ENCODE measurements around the gene VPS9D1.

Gene VPS9D1

DNA sequence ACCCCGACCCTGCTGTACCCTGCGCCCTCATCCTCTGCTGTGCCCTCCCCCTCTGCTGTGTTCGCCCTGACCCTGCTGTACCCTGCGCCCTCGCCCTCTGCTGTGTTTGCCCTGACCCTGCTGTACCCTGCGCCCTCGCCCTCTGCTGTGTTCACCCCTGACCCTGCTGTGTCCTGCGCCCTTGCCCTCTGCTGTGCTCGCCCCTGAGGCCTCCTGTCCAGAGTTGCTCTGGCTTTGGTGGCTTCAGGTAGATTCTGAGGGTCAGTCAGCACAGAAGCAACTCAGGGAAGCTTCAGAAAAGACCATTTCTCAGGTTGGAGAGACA lies 12.2 kb upstream of the VPS9D1 start:
- Histone ChIP-seq H3K27ac (no peak overlapping the region), H3K4me3 (no peak overlapping the region)
- no peak for DNase-seq (ENCODE audit: low spot score)
- no peak for TF ChIP-seq CTCF (IDR thresholded peaks at IDR 0.05)

DNA sequence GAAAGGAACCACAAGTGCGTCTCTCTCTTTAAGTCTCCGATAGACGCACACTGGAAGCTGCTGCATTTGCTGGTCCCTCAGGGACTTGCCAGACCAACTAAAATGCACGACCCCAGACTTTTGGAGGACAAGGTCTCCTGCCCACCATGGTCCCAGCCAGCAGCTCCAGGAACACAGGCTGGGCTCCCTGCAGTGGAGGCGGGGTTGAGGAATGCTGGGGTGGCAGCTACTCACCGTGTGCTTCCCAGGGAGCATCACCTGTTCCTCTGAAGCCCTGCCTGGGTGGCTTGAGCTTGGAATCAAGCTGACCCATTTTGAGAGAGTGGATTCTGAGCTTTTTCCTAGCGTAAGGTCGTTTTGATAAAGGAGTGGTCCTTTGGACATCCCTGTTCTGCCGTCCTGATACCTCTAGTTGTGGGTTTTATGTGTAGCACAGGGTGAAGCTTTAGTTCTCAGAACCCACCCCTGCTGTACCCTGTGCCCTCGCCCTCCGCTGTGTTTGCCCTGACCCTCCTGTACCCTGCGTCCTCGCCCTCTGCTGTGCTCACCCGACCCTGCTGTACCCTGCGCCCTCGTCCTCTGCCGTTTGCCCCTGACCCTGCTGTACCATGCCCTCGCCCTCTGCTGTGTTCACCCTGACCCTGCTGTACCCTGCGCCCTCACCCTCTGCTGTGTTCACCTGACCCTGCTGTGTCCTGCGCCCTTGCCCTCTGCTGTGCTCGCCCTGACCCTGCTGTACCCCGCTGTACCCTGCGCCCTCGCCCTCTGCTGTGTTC lies 11.6 kb upstream of the VPS9D1 start:
- DNase-seq (ENCODE audit: low spot score) = no peak
- no peak for TF ChIP-seq CTCF (IDR thresholded peaks at IDR 0.05)
- no peak overlapping the region for H3K27ac ChIP-seq
- H3K4me3 ChIP-seq = no peak overlapping the region

GRCh38 chr16:89730610-89731234 lies 10.0 kb upstream of the VPS9D1 start:
- no peak overlapping the region for H3K27ac ChIP-seq
- H3K4me3 ChIP-seq = no peak overlapping the region
- DNase-seq (ENCODE audit: low spot score) = no peak
- TF ChIP-seq CTCF (IDR thresholded peaks at IDR 0.05) = no peak

DNA sequence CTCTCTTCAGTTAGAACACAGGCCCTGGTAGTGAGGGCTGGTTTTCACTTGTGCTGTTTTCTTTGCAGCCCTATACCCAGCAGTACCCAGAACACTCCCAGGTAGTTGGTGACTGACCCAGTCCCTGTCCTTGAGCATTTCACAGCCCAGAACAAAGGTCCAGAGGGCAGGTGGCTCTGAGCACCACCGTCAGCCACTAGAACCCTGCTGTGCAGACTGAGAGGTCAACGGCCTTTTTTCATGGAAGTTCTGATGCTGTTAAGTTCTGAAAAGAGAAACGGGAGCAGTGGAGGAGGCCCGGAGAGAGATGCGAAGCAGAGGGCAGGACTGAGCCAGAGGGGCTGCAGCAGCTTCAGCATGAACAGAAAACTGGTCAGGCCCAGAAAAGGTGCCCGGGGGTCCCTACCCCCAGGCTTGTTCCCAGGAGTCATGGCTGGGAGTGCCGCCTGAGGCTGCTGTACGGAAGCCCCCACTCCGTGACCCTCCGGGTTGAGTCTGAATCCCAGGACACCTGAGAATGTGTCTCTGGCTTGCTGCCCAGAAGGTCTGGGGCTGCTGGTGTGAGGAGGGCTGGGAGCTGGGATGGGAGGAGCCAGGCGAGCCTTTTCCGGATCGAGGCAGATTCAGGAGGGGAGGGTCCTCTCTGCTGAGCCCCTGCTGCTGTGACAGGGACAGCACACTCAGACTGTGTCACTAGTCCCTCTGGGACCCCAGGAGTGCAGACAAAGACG lies 9.3 kb upstream of the VPS9D1 start:
- Histone ChIP-seq H3K4me3 (no peak overlapping the region), H3K27ac (no peak overlapping the region)
- no peak for TF ChIP-seq CTCF (IDR thresholded peaks at IDR 0.05)
- DNase-seq (ENCODE audit: low spot score) = no peak

GRCh38 chr16:89729293-89729692 lies 8.6 kb upstream of the VPS9D1 start:
- Histone ChIP-seq H3K27ac (no peak overlapping the region), H3K4me3 (no peak overlapping the region)
- TF ChIP-seq CTCF (IDR thresholded peaks at IDR 0.05) = no peak
- DNase-seq (ENCODE audit: low spot score) = no peak

- no peak for DNase-seq (ENCODE audit: low spot score)
- Histone ChIP-seq H3K27ac (no peak overlapping the region), H3K4me3 (no peak overlapping the region)
- TF ChIP-seq CTCF (IDR thresholded peaks at IDR 0.05) = no peak
These were observed 6.9 kb upstream of the VPS9D1 start for GRCh38 chr16:89727406-89728120.
